ENCODE results near the gene MDGA2. TPM values are rescaled to one million over a fixed set of nuclear protein-coding genes. Genes with fewer than 3 reads are reported as not detected.

Gene MDGA2
- total and polyA plus RNA-seq, 12 donors = 0.05 to 0.15 TPM; not detected in 10

GRCh38 chr14:47353186-47353585 is 322.2 kb downstream of the MDGA2 start:
- DNase-seq (no peak), ATAC-seq (no peak)
- WGBS, 2 donors = 77 to 81% methylated on average over 4 of the region's 4 CpGs
- TF ChIP-seq, protein P1, sequence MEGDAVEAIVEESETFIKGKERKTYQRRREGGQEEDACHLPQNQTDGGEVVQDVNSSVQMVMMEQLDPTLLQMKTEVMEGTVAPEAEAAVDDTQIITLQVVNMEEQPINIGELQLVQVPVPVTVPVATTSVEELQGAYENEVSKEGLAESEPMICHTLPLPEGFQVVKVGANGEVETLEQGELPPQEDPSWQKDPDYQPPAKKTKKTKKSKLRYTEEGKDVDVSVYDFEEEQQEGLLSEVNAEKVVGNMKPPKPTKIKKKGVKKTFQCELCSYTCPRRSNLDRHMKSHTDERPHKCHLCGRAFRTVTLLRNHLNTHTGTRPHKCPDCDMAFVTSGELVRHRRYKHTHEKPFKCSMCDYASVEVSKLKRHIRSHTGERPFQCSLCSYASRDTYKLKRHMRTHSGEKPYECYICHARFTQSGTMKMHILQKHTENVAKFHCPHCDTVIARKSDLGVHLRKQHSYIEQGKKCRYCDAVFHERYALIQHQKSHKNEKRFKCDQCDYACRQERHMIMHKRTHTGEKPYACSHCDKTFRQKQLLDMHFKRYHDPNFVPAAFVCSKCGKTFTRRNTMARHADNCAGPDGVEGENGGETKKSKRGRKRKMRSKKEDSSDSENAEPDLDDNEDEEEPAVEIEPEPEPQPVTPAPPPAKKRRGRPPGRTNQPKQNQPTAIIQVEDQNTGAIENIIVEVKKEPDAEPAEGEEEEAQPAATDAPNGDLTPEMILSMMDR (IDR thresholded peaks at IDR 0.05) = no peak
- Histone ChIP-seq H3K36me3 (no peaks in the 10 kb centered on the region), H3K9me3 (peaks cover 0 to 18% (median 0%) of the 10 kb centered on the region in 11 donors), H3K4me3 (no peak overlapping the region), H3K27me3 (no peaks in the 10 kb centered on the region), H3K27ac (no peak overlapping the region), H3K4me1 (no peaks in the 10 kb centered on the region)
- intact Hi-C loops (cut with DNase I) = no loop called here

DNA sequence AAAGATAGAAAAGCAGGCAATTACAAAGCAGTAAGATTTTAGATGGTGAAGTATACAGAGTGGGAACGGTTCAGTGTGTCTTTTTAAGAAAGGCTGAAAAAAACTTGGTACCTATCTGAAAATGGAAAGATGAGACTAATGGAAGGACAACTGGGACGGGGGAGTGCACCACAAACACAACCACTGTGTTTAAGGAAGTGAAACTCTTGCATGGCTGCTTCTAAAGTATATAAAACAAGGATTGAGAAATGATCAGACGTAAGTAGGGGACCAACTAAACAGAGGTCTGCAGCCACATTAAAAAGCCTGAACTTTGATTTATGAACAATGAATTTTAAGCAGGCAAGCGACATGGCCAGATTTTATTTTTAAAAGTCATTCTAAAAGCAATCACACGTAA is 328.6 kb downstream of the MDGA2 start:
- H3K4me3 ChIP-seq = no peak overlapping the region
- no peaks in the 10 kb centered on the region for H3K27me3 ChIP-seq
- TF ChIP-seq, protein P1 (IDR thresholded peaks at IDR 0.05) = no peak
- no peak overlapping the region for H3K27ac ChIP-seq
- intact Hi-C loops (cut with DNase I) = no loop called here
- H3K9me3 ChIP-seq = no peaks in the 10 kb centered on the region
- WGBS, 2 donors = 69 to 87% methylated on average over 5 of the region's 5 CpGs
- peaks cover 0 to 8% (median 0%) of the 10 kb centered on the region in 9 donors for H3K4me1 ChIP-seq
- ATAC-seq (no peak), DNase-seq (no peak)
- no peaks in the 10 kb centered on the region for H3K36me3 ChIP-seq

DNA sequence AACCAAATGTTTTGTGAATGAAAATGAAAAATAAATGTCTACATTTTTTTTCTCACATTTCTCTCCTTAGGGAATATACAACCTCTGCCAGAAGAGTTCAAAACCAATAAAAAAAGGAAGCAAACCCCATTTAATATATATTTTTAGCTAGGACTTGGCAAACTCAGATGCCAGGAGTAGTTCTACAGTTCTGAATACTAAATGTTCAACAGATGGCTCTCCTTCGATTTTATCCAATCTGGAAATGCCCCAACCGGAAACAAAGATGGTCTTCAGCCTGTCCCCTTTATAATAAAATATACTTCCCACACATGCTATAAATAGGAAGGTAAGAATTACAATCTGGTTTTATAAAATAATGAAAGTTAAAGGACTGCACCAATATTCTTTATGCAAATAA is 330.4 kb downstream of the MDGA2 start:
- no peak overlapping the region for H3K4me3 ChIP-seq
- WGBS, 2 donors = 44 to 52% methylated on average over 2 of the region's 2 CpGs
- H3K27ac ChIP-seq = no peak overlapping the region
- H3K9me3 ChIP-seq = no peaks in the 10 kb centered on the region
- no peaks in the 10 kb centered on the region for H3K27me3 ChIP-seq
- TF ChIP-seq, protein P1 (IDR thresholded peaks at IDR 0.05) = no peak
- DNase-seq (no peak), ATAC-seq (no peak)
- H3K4me1 ChIP-seq = peaks cover 0 to 8% (median 0%) of the 10 kb centered on the region in 9 donors
- intact Hi-C loops (cut with DNase I) = no loop called here
- no peaks in the 10 kb centered on the region for H3K36me3 ChIP-seq

DNA sequence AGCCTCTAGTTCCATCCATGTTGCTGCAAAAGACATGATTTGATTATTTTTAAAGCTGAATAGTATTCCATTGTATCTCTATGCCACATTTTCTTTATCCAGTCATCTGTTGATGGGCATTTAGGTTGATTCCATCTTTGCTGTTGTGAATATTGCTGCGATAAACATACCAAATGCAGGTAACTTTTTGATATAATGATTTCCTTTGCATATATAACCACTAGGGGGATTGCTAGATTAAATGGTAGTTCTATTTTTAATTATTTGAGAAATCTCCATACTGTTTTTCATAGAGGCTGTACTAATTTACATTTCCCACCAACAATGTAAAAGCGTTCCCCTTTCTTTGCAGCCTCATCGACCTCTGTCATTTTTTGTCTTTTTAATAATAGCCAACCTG is 342.5 kb downstream of the MDGA2 start:
- 94 to 98% methylated on average over 3 of the region's 3 CpGs for WGBS, 2 donors
- ATAC-seq (no peak), DNase-seq (no peak)
- no peaks in the 10 kb centered on the region for H3K9me3 ChIP-seq
- TF ChIP-seq, protein P1 (IDR thresholded peaks at IDR 0.05) = no peak
- intact Hi-C loops (cut with DNase I) = no loop called here
- H3K27ac ChIP-seq = no peak overlapping the region
- no peak overlapping the region for H3K4me3 ChIP-seq
- H3K4me1 ChIP-seq = peaks cover 0 to 4% (median 0%) of the 10 kb centered on the region in 9 donors
- H3K27me3 ChIP-seq = no peaks in the 10 kb centered on the region
- H3K36me3 ChIP-seq = no peaks in the 10 kb centered on the region
